GM18951 (cell line): ENCODE data around the gene MAPK10.
"Not testable (repeated sequence)": the region's sequence is repeated elsewhere in the genome, so short reads cannot be mapped to it uniquely, and the experiment has no call there.

Experiments
- POLR2A ChIP-seq: IDR thresholded peaks from 4 replicates; pipeline ENCODE4 v1.6.1; 2011; ENCODE audit warnings: mild to moderate bottlenecking; ENCODE audit not compliant: insufficient read length, insufficient read depth; ENCODE audit errors: extremely low read depth
- in situ Hi-C: fragments of 300-500 bp; cut with MboI; formaldehyde crosslinking; loops from one replicate; pipeline ENCODE4 v1.12.0; 2022; ENCODE audit warnings: low sequenced_read_pairs, mixed read lengths, inconsistent platforms; ENCODE audit not compliant: unreplicated experiment

The MAPK10 gene

DNA sequence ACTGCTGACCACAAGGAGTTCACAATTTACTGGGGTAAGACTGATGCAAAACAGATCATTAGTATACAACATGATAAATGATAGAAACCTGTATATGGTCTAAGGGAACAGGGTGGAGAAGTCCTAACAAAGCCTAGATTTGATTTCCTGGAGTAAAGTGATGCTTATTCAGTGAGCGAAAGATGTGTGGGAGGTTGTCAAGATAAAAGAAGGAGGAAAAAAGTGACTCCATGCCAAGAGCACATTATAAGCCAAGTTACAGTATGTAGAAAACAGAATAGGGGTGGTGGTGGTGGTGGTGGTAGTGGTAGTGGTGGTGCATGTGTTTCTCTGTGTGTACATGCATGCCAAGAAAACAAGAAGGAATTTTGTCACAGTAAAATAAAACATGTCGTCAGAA lies 325.2 kb downstream of the MAPK10 start:
- TF ChIP-seq POLR2A = no peak
- in situ Hi-C loops = loop anchor here (5.0 kb wide), 1 partner anchor 282 kb away; no protein-coding TSS in a partner anchor

- in situ Hi-C loops = no loop called here
- TF ChIP-seq POLR2A = no peak
Measured at GRCh38 chr4:86033171-86033570, 326.7 kb downstream of the MAPK10 start.

GRCh38 chr4:86032476-86033022 lies 327.3 kb downstream of the MAPK10 start:
- in situ Hi-C loops = no loop called here
- no peak for TF ChIP-seq POLR2A

DNA sequence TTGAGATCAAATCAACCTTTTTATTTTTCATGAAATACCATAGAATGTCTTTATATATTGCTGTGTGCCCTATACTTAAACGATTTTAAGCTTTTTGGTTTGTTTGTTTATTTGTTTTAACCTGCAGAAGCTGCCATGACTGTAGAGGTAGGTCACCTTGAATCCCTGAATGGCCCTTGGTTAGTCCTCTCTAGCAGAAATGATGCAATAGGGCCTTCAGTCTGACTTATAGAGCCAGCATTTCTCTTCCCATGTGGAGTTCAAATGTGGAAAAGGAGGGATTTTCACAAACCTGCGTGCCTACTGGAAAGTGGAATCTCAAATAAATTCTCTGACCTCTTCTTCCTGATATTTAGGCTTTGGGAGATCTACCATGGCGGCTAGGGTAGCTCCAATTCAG lies 327.9 kb downstream of the MAPK10 start:
- in situ Hi-C loops = no loop called here

DNA sequence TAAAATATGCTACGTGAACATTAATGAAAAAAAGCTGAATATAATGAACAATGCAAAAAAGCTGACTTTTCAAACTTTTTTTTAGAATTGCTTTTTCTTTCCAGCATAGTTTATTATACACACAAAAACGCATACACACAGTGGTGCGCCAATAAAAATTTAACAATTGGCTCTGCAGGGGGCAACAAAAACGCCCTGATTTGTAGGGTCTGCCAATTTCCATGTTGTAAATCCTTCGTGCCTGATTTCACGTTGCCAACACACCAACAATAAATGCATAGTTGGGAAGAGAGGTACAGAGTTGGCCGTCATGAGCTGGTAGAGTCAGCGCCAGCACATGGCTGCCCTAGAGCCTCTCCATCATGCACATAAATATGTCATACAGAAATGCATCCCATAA lies 333.1 kb downstream of the MAPK10 start:
- TF ChIP-seq POLR2A = no peak
- in situ Hi-C loops = no loop called here

More for the DNA sequence above, 327.9 kb downstream of the MAPK10 start:
- no peak for TF ChIP-seq POLR2A

DNA sequence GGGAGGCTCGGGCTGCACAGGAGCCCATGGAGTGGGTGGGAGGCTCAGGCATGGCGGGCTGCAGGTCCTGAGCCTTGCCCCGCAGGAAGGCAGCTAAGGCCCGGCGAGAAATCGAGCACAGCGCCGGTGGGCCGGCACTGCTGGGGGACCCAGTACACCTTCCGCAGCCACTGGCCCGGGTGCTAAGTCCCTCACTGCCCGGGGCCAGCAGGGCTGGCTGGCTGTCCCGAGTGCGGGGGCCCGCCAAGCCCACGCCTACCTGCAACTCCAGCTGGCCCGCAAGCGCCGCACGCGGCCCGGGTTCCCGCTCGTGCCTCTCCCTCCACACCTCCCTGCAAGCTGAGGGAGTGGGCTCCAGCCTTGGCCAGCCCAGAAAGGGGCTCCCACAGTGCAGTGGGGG lies 338.2 kb downstream of the MAPK10 start:
- in situ Hi-C loops = not testable (repeated sequence)

DNA sequence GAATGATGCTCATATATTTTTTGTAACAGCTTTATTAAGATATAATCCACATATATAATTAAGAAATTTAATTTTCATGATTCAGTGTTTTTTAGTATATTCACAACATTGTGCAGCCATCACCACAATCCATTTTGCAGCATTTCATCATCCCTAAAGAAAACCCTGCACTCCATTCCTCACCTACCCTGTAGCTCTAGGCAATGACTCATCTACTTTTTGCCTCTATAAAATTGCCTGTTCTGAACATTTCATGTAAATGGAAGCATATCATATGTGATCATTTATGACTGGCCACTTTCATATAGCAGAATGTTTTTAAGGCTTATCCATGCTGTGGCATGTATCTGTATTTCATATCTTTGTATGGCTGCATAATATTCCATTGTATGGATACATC lies 339.9 kb downstream of the MAPK10 start:
- in situ Hi-C loops = no loop called here
- TF ChIP-seq POLR2A = no peak

DNA sequence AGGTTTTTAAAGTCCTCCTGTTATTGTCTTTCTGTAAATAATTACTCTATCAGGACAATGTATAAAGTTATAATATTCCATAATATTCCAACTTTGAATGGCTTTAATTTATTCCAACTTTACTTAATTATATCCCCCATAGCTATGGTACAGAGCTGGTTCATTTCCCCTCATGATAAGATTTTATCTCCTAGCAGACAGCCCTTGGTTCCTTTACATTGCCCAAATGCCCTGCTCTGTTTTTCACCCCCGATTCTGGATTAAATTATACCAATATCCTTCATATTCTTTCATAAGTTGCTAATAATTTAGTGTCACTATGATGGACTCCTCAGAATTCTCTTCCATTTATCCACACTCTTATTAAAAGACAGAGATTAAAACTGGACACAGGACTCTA lies 340.5 kb downstream of the MAPK10 start:
- in situ Hi-C loops = no loop called here
- no peak for TF ChIP-seq POLR2A

DNA sequence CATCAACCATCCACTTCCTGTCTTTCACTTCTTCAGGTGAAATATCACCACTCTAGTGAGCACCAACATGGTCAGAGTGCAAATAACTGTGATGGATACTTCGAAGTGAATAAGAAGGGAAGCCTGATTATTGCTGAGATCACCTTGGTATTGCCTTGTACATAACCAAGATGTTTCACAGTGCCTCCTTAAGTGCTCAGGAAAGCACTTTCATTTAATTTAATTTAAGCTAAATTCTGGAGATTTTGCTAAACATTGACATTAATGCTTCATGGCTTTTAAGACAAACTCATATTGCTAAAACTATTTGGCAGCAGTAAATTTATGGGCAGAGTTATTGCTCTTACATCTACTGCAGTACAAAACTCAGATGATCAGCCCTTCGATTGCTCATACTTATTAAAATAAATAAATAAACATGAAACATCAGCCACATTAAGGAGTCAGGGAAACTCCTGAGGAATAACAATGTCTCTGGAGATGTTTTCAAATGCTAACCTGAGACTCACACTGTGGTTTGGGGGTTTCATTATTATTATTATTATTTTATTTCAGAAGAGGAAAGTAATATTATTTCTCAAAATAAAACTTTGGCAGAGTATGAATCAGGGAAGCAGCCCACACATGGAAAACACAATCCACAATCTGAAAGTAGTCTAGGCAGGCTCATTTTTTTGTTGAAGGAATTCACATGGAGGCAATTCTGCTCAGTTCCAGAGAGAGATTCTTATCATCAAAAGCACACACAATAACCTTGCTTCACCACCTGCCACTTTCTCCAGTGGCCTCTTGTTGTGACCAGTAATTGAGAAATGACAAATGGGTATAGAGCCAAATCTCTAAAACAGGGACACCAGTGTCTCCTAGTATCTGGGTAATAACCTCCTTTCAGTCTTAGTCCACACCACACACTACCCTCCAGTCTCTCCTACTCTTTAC lies 344.2 kb downstream of the MAPK10 start:
- TF ChIP-seq POLR2A = no peak
- in situ Hi-C loops = no loop called here

- in situ Hi-C loops = no loop called here
- TF ChIP-seq POLR2A = no peak
Measured at GRCh38 chr4:86014599-86014998, 345.3 kb downstream of the MAPK10 start.

DNA sequence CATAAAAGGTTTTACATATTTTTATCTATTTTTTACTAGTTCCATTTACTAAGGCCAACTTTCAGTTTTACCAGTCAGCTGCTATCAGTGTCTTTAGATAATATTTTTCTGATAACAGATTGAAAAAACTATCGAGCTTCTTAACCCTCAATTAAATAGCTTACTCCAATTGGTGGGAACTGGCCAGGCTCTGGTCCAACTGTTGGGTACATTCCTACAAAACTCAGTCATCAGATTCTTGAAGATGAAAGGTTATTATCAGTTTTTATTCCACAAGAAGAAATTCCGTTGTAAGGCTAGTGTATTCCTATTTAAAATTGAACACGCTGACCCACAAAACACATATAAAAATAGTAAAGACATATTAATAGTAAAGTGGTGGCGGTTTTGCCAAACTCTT lies 346.2 kb downstream of the MAPK10 start:
- no peak for TF ChIP-seq POLR2A
- in situ Hi-C loops = no loop called here

DNA sequence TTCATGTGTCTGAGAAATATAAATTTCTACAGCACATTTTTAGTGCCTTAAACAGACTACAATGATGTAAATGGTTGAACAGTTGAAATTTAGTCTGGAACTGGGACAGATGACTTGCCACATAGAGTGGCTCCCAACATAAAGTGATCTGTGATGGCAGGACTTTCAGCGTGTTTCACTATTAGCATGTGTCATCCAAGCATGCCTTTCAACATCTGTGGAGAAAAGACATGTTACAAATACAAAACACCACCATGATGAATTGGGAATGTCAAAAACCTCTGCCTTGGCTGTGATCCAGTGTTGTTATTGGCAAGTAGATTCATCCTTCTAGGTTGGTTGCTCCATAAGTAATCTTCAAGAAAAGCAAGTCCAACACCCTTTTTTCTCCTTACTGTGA lies 348.7 kb downstream of the MAPK10 start:
- TF ChIP-seq POLR2A = no peak
- in situ Hi-C loops = no loop called here

DNA sequence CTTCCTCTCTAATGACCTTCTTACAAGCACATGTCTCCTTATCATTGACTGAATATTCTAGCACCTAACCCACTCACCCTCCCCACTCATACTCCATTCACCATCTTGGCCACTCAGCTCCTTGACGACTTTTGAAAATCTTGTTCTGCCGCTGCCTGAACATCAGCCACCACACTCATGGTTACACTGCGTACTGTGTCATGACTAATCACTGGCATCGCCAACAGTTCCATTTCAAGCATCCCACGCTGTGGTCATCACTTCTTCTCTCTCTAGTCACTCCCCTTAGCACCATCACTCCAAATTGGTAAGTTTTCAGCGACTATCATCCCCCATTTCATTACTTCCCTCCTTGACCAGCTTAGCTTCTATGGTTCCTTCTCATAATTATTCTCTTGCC lies 352.8 kb downstream of the MAPK10 start:
- in situ Hi-C loops = no loop called here
- TF ChIP-seq POLR2A = no peak

DNA sequence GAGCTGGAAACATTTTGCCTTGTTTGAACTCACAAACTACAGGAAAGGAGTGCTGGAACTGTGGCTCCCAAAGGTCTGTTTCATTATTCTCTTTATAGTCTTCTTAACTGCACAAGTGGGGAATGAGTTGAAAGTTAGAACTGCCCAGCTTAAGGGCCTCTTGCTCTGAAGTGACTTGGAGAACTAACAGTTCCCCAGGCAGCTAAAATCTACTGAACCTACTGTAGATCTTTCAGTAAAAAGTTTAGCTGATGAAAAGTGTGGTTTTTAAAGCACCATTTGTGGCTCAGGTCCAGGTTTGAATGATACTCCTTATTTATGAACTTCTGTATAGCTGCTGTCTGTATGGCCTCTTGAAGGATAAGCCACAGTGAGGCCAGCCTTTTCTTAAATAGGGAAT lies 353.8 kb downstream of the MAPK10 start:
- TF ChIP-seq POLR2A = no peak
- in situ Hi-C loops = no loop called here
